Endothelial cell of umbilical vein (primary cell): ENCODE data around the gene NUP153.

ENCODE experiments used
- CTCF ChIP-seq, 2 donors: IDR thresholded peaks; 1 replicate in 1 of 2; 2 replicates in 1 of 2; pipeline ENCODE4 v1.5.1; 2011; ENCODE audit warnings: low read length in 2 of 2, mild to moderate bottlenecking in 2 of 2, moderate library complexity in 2 of 2, control low read depth in 1 of 2, inconsistent platforms in 1 of 2, low read depth in 1 of 2; ENCODE audit not compliant: insufficient read depth in 1 of 2; ENCODE audit errors: extremely low read depth in 1 of 2
- EZH2 ChIP-seq: IDR thresholded peaks from 2 replicates; pipeline ENCODE4 v1.6.1; 2012; ENCODE audit warnings: borderline replicate concordance, low read depth, mild to moderate bottlenecking, moderate library complexity, low read length, inconsistent platforms; ENCODE audit not compliant: severe bottlenecking
- FOS ChIP-seq: IDR thresholded peaks from 2 replicates; pipeline ENCODE4 v1.6.1; 2011; ENCODE audit warnings: mild to moderate bottlenecking, low read length, moderate library complexity, borderline replicate concordance; ENCODE audit not compliant: insufficient read depth
- GATA2 ChIP-seq: IDR thresholded peaks from 2 replicates; pipeline ENCODE4 v1.7.0; 2011; ENCODE audit warnings: low read depth, mild to moderate bottlenecking, moderate library complexity, mixed read lengths, low read length; ENCODE audit not compliant: insufficient read length, insufficient read depth
- JUN ChIP-seq: IDR thresholded peaks from 2 replicates; pipeline ENCODE4 v1.6.1; 2011; ENCODE audit warnings: borderline replicate concordance, low read depth; ENCODE audit not compliant: insufficient read length, insufficient read depth
- MAX ChIP-seq: IDR thresholded peaks from 2 replicates; pipeline ENCODE4 v1.6.1; 2011; ENCODE audit not compliant: insufficient read depth, insufficient read length
- MYC ChIP-seq: IDR thresholded peaks from one replicate; pipeline ENCODE4 v1.6.1; 2011; ENCODE audit warnings: mild to moderate bottlenecking, low read depth, low read length
- POLR2A ChIP-seq: IDR thresholded peaks from 2 replicates; pipeline ENCODE4 v1.6.1; 2012; ENCODE audit warnings: low read depth, mild to moderate bottlenecking, control low read depth, low read length
- POLR2AphosphoS5 ChIP-seq: IDR thresholded peaks from 2 replicates; pipeline ENCODE4 v1.6.1; 2012; ENCODE audit warnings: low read depth, mild to moderate bottlenecking, control low read depth, low read length, moderate library complexity; ENCODE audit not compliant: insufficient read depth

GRCh38 chr6:17589406-17590096 is 117.2 kb downstream of the NUP153 start:
- no peak for TF ChIP-seq MAX
- TF ChIP-seq POLR2AphosphoS5 = no peak
- TF ChIP-seq CTCF (IDR thresholded peaks at IDR 0.05; ENCODE audit: extremely low read depth in 1 of 2, insufficient read depth in 1 of 2, low read depth in 1 of 2, low read length in 2 of 2) = no peak
- no peak for TF ChIP-seq JUN
- TF ChIP-seq EZH2 = no peak
- no peak for TF ChIP-seq POLR2A
- TF ChIP-seq FOS = no peak
- TF ChIP-seq GATA2 = no peak
- no peak for TF ChIP-seq MYC
